NK-92 (cell line): Measurements from ENCODE around the gene MCC.

Experiments
- DNase-seq: peaks from one replicate; lab custom pipeline; 2025; ENCODE audit not compliant: unreplicated experiment; lab: John Stamatoyannopoulos, UW

MCC gene

DNA sequence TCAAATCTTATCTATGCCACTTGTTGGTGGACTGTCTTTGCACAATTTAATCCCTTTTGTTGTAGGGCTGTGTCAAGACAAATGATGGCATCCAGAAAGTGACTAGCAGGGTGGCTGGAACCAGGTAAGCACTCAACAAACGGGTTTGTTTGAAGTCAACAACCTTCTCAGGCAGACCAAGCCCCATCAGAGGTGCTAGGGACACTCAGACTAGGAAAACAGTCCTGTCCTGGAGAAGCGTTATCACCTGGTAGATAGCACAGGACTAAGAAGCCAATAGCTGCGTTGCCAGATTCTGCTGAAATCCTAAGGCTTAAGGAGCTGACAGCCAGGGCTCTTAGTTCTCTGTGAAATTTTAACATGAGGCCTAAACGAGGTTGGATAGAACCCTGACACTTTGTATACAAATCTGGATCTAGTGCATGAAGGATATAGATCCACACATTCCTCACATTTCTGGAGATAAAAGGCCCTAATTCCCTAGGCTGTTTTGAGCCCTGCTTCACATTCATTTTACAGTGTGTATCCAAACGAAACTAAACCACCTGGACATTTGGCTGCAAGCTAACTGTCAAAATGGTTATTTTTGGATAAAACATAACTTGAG lies 331.9 kb downstream of the MCC start:
- no peak for DNase-seq

- no peak for DNase-seq
These were observed 334.6 kb downstream of the MCC start for GRCh38 chr5:113153512-113154097.

- DNase-seq, result no peak
These were observed 335.9 kb downstream of the MCC start for GRCh38 chr5:113152380-113152740.

DNA sequence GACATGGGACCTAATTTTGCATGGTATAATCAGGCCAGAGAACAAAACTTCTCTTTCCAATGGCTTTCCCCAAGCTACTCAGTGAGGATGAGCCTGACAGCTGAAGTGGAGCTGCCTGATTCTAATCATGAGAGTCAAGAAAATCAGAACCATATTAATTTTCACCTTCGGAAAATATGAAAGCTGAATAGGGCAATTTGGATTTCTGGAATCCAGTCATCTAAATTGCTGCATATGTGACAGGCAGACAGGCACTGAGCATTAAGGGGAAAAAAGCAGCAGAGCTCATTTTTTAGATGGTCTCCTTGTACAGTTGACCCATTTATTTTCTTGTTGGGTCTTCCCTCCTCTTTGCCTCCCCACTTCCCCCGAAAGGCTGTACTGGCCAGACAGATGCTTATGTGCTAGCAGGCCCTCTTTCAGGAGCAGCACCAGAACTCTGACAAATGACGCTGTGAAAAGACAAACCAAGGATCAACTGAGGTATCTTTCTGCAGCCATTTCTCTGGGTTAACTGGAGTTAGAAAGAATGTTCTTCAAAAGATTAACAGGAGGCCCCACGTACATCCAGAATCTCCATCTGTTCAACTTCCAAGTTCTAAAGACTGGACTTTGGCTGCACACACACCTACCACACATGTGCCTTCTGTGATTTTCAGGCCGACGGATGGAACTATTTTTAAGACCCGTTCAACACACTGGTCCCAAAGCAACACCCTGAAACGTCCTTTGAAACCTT lies 336.4 kb downstream of the MCC start:
- no peak for DNase-seq

GRCh38 chr5:113150821-113151220 lies 337.4 kb downstream of the MCC start:
- no peak for DNase-seq

GRCh38 chr5:113150221-113150620 lies 338.0 kb downstream of the MCC start:
- no peak for DNase-seq

- no peak for DNase-seq
These were observed 340.7 kb downstream of the MCC start for GRCh38 chr5:113147537-113147936.

DNA sequence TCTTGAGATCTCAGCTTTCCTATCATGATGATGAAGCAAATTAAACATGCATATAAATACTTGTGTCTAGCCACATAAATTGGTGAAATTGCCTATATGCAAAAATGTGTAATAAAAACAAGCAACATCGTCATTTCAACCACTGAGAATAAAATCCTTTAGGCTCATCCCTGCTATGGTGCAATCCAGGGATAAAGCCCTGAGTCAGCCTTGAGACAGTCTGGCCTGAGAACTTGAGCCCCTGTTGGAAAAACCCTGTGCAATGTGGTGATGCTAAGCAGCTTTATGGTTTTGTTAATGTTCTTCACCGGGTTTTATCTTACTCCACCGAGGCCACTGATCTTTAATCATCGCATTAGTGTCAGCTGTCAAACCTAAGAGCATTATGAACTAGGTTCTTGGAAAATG lies 341.1 kb downstream of the MCC start:
- DNase-seq, result no peak

GRCh38 chr5:113145757-113146387 lies 342.4 kb downstream of the MCC start:
- DNase-seq, result no peak

DNA sequence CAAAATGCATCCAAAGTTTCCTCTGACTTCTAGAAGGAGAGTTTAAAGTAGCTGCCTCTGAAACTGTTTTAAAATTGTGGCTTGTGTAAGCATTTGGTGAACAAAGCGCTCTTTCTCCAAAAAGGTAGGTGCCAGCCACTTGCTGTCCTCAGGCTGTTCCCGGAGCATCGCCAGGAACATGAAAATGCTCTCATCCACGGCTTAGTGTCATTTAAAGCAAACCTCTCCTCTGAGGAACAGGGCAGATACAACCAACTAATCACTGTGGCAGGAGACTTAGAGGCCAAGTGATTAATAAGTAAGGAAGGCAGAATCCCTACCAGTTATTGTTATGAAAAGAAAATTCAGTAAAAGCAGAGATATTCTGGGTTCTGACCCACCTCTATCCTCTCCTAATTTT lies 346.1 kb downstream of the MCC start:
- DNase-seq, result no peak

DNA sequence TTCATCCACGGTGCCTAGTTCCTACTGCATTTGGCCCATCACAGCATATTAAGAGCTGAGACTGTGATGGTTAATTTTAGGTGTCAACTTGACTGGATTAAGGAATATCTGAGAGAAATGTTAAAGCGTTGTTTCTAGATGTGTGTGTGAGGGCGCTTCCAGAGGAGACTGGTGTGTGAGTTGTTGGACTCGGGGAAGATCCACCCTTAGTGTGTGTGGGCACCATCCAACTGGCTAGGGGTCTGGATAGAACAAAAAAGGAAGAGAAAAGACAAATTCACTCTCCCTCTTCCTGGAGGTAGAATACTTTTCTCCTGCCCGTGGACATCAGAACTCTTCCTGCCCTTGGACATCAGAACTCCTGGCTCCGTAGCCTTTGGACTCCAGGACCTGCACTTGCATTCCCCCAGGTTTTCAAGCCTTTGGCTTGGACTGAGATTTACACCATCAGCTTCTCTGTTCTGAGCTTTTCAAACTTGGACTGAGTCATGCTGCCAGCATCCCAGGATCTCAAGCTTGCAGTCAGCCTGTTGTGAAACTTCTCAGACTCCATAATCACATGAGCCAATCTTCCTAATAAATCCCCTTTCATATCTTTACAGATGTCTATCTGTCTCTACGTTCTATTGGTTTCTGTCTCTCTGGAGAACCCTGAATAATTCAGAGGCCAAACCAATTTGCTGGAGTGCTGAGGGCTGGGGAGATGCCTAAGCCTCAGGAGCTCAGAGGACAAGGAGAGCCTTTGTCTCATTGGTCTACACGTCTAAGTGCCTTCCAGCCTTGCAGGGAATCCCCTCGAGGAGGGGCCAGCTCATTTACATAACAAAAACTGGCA lies 347.2 kb downstream of the MCC start:
- no peak for DNase-seq

GRCh38 chr5:113133211-113133975 lies 354.9 kb downstream of the MCC start:
- no peak for DNase-seq

DNA sequence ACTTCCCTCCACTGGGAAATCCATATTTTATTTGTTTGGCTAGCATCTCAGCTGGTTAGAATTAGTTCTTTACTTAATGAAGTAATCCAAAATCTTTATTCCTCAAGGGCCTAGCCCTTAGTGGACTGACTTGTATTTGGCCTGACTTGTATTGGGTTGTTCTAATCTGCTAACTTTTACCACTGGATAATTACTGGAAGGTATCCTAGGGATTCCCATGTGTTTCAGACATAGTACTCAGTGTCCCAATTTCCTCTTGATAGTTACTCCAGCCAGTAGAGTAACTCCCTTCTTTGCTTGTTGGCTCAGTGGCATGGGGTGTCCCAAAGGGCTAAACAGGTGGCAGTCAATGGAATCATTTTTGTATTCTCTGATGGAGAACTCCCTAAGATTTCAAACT lies 355.7 kb downstream of the MCC start:
- no peak for DNase-seq

- DNase-seq, result no peak
These were observed 359.5 kb downstream of the MCC start for GRCh38 chr5:113128641-113129330.

- no peak for DNase-seq
These were observed 360.2 kb downstream of the MCC start for GRCh38 chr5:113128082-113128481.

GRCh38 chr5:113127021-113127420 lies 361.2 kb downstream of the MCC start:
- DNase-seq, result no peak

- DNase-seq, result no peak
These were observed 362.9 kb downstream of the MCC start for GRCh38 chr5:113125371-113125770.

DNA sequence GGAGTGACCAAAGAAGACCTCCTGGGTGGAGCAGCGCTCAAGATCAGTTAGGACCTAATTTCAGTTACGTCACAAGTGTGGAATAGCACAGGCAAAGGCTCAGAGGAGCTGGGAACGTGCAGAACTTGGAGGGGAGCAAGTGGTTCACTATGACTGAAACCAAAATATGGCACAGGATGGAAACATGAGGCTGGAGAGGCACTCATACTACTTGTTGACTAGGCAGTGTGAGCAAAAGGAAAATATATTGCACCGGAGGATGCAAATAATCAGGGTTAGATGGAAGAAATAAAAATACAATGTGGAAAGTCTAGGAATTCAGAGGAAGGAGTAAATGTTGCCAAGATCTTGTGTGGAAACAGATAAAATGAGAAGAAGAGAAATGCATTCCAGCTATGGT lies 363.3 kb downstream of the MCC start:
- no peak for DNase-seq

DNA sequence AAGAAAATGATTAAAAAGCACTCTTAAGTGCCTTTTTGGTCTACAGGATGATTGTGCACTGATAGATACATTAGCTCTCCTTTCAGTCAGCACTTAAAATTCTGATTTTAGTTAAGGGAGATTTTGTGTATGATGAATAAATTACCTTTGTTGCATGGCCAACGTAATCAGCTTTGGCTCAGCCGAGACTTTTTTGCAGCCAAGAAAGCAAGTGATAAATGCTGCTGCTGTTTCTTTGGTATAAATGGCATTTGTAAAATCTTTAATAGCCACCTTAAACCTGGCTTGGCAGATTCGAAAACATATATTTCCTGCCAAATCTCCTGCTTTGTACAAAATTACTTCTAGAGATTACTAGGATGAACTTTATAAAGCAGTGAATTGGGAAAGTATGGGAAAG lies 364.0 kb downstream of the MCC start:
- DNase-seq, result no peak

DNA sequence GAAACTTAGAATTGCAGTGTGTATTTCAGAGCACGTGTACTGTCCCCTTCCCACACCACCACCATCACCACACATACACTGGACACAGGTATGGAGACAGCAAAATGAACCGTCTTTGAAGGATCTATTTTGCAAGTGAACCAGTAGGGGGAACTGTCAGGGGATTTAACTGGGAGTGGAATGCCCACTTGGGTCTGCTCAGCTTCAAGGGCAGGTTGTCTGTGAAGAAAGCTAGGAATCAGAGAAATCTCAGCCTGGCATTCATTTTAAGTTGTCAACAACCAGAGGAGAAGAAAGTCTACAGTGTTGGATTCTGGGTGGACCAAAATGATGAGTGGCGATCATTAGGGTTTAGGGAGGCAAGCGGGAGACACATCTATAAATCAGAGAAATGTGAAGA lies 364.6 kb downstream of the MCC start:
- no peak for DNase-seq
